Ascending aorta (tissue), 2 donors: ENCODE results near the gene PLEKHG2. TPM values are rescaled to one million over a fixed set of nuclear protein-coding genes. Genes with fewer than 3 reads are reported as not detected.

Experiments used
- DNase-seq, 2 donors: peaks; one replicate each; pipeline ENCODE4 v3.0.0-alpha.2; 2019; ENCODE audit warnings: low spot score in 2 of 2
- H3K27ac ChIP-seq, 2 donors: fragments of 200-600 bp; sonication (generic); one replicate each; pipeline ENCODE4 v1.5.1; 2016 to 2017; ENCODE audit warnings: mild to moderate bottlenecking in 1 of 2
- H3K27me3 ChIP-seq: fragments of 200-600 bp; sonication (generic); one replicate; pipeline ENCODE4 v1.5.1; 2017
- H3K36me3 ChIP-seq, 2 donors: fragments of 200-600 bp; sonication (generic); one replicate each; pipeline ENCODE4 v1.5.1; 2016
- H3K4me1 ChIP-seq, 2 donors: fragments of 200-600 bp; sonication (generic); one replicate each; pipeline ENCODE4 v1.5.1; 2016 to 2017; ENCODE audit warnings: mild to moderate bottlenecking in 1 of 2
- H3K4me3 ChIP-seq, 2 donors: fragments of 200-600 bp; sonication (generic); one replicate each; pipeline ENCODE4 v1.5.1; 2016 to 2017; ENCODE audit warnings: mild to moderate bottlenecking in 1 of 2
- H3K9me3 ChIP-seq, 2 donors: fragments of 200-600 bp; sonication (generic); one replicate each; pipeline ENCODE4 v1.5.1; 2016
- intact Hi-C: fragments of 100-400 bp; cut with DNase I; formaldehyde crosslinking; loops from one replicate; pipeline ENCODE4 v1.15.1; 2023
- total RNA-seq: library from RNA; depleted of rRNA; stranded (reverse); fragments of >200 nt; gene quantifications from one replicate; pipeline ENCODE4 v1.1.0, GENCODE V29; 2016
- TF ChIP-seq, protein P1 (sequence below), 3 experiments: fragments of 200-600 bp in 2 of 3; fragments of 450-650 bp in 1 of 3; sonication (generic) in 2 of 3; IDR thresholded peaks; one replicate each; pipeline ENCODE4 v1.5.1; 2016 to 2019; ENCODE audit warnings: antibody characterized with exemption in 3 of 3, mild to moderate bottlenecking in 1 of 3, moderate library complexity in 1 of 3

Gene PLEKHG2
- total RNA-seq, 1 donor from 2014 or later = 52.9 TPM

DNA sequence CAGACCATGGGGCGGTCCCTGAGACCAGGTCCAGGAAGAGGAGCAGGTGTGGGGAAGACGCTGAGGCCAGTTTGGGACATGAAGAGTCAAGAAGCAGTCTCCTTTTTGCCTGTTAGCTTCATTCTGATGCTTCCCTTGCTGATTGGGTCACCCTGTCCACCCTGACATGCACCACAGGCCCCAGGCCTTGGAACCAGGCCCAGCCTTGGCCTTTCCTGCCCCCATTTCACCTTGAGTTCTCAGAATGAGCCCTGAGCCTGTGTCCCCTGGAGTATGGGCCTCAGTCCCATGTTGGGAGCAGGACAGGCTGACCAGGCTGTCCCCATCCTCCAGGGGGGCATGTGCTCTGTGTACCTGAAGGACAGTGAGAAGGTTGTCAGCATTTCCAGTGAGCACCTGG lies 63.3 kb downstream of the PLEKHG2 start:
- no peaks in the 10 kb centered on the region for H3K27me3 ChIP-seq
- H3K4me3 ChIP-seq = no peak overlapping the region
- intact Hi-C loops = no loop called here
- H3K36me3 ChIP-seq = peaks cover 53 to 60% of the 10 kb centered on the region in 2 donors
- DNase-seq = no peak
- TF ChIP-seq, protein P1, sequence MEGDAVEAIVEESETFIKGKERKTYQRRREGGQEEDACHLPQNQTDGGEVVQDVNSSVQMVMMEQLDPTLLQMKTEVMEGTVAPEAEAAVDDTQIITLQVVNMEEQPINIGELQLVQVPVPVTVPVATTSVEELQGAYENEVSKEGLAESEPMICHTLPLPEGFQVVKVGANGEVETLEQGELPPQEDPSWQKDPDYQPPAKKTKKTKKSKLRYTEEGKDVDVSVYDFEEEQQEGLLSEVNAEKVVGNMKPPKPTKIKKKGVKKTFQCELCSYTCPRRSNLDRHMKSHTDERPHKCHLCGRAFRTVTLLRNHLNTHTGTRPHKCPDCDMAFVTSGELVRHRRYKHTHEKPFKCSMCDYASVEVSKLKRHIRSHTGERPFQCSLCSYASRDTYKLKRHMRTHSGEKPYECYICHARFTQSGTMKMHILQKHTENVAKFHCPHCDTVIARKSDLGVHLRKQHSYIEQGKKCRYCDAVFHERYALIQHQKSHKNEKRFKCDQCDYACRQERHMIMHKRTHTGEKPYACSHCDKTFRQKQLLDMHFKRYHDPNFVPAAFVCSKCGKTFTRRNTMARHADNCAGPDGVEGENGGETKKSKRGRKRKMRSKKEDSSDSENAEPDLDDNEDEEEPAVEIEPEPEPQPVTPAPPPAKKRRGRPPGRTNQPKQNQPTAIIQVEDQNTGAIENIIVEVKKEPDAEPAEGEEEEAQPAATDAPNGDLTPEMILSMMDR (IDR thresholded peaks at IDR 0.05) = no peak
- no peak overlapping the region for H3K27ac ChIP-seq
- H3K9me3 ChIP-seq = no peaks in the 10 kb centered on the region
- peaks cover 0 to 2% of the 10 kb centered on the region in 2 donors for H3K4me1 ChIP-seq

Other genes starting within 250 kb of the PLEKHG2 start
- gene NCCRP1, start 215.7 kb upstream of the PLEKHG2 start, total RNA-seq = not detected
- gene SYCN, start 208.4 kb upstream of the PLEKHG2 start, total RNA-seq = not detected
- gene IFNL3, start 167.7 kb upstream of the PLEKHG2 start, total RNA-seq = not detected
- gene IFNL4, start 163.8 kb upstream of the PLEKHG2 start, total RNA-seq = not detected
- gene IFNL2, start 144.3 kb upstream of the PLEKHG2 start, total RNA-seq = not detected
- gene IFNL1, start 116.3 kb upstream of the PLEKHG2 start, total RNA-seq = not detected
- not detected for gene LRFN1, start 91.8 kb upstream of the PLEKHG2 start, total RNA-seq
- 69.2 TPM for gene GMFG, start 76.6 kb upstream of the PLEKHG2 start, total RNA-seq
- gene SAMD4B, start 70.2 kb upstream of the PLEKHG2 start, total RNA-seq = 358 TPM
- gene PAF1, start 21.6 kb upstream of the PLEKHG2 start, total RNA-seq = 12.7 TPM
- 60.8 TPM for gene MED29, start 21.3 kb upstream of the PLEKHG2 start, total RNA-seq
- gene ZFP36, start 5.8 kb upstream of the PLEKHG2 start, total RNA-seq = 1,166 TPM
- gene RPS16, start 23.3 kb downstream of the PLEKHG2 start, total RNA-seq = 1,453 TPM
- 142 TPM for gene SUPT5H, start 32.9 kb downstream of the PLEKHG2 start, total RNA-seq
- 92.0 TPM for gene TIMM50, start 68.2 kb downstream of the PLEKHG2 start, total RNA-seq
- not detected for gene DLL3, start 86.3 kb downstream of the PLEKHG2 start, total RNA-seq
- not detected for gene SELENOV, start 102.5 kb downstream of the PLEKHG2 start, total RNA-seq
- gene EID2B, start 120.2 kb downstream of the PLEKHG2 start, total RNA-seq = not detected
- gene EID2, start 127.5 kb downstream of the PLEKHG2 start, total RNA-seq = 11.8 TPM
- gene LGALS13, start 189.9 kb downstream of the PLEKHG2 start, total RNA-seq = not detected
- not detected for gene LGALS16, start 243.2 kb downstream of the PLEKHG2 start, total RNA-seq